Neutrophil (primary cell): ENCODE data around the gene CABLES1.

Experiments
- H3K27ac ChIP-seq: fragments of 200-600 bp; sonication (generic); 2 replicates; pipeline ENCODE4 v1.5.1; 2016; ENCODE audit warnings: mild to moderate bottlenecking, moderate library complexity
- H3K27me3 ChIP-seq: fragments of 200-600 bp; sonication (generic); 2 replicates; pipeline ENCODE4 v1.6.0; 2016; ENCODE audit warnings: mild to moderate bottlenecking
- H3K36me3 ChIP-seq: fragments of 200-600 bp; sonication (generic); 2 replicates; pipeline ENCODE4 v1.5.1; 2017
- H3K4me1 ChIP-seq, 2 experiments: fragments of 200-600 bp in 1 of 2; sonication (generic) in 1 of 2; 1 replicate in 1 of 2; 2 replicates in 1 of 2; pipeline versions ENCODE4 v1.5.1 to v1.6.1; 2013 to 2016; ENCODE audit warnings: low read depth in 1 of 2, low read length in 1 of 2, mild to moderate bottlenecking in 1 of 2, moderate library complexity in 1 of 2; ENCODE audit not compliant: control insufficient read depth in 1 of 2, insufficient read depth in 1 of 2
- H3K4me3 ChIP-seq, 2 experiments: fragments of 200-600 bp in 1 of 2; sonication (generic) in 1 of 2; 1 replicate in 1 of 2; 2 replicates in 1 of 2; pipeline ENCODE4 v1.5.1; 2013 to 2016; ENCODE audit warnings: low read depth in 1 of 2, low read length in 1 of 2, mild to moderate bottlenecking in 1 of 2, moderate library complexity in 1 of 2
- H3K9me3 ChIP-seq: fragments of 200-600 bp; sonication (generic); 2 replicates; pipeline ENCODE4 v1.5.1; 2016
- CTCF ChIP-seq: fragments of 200-600 bp; sonication (generic); IDR thresholded peaks from 2 replicates; pipeline ENCODE4 v1.5.1; 2016; ENCODE audit warnings: antibody characterized with exemption

The CABLES1 gene

GRCh38 chr18:23115683-23116096 is 19.6 kb upstream of the CABLES1 start:
- Histone ChIP-seq H3K36me3 (no peaks in the 10 kb centered on the region), H3K4me3 (no peak overlapping the region), H3K27me3 (peaks cover 17% of the 10 kb centered on the region), H3K27ac (no peak overlapping the region), H3K9me3 (no peaks in the 10 kb centered on the region), H3K4me1 (no peaks in the 10 kb centered on the region)
- TF ChIP-seq CTCF = no peak

- no peaks in the 10 kb centered on the region for H3K9me3 ChIP-seq
- no peak for TF ChIP-seq CTCF
- no peaks in the 10 kb centered on the region for H3K4me1 ChIP-seq
- H3K27me3 ChIP-seq = peaks cover 5% of the 10 kb centered on the region
- no peaks in the 10 kb centered on the region for H3K36me3 ChIP-seq
- H3K27ac ChIP-seq = no peak overlapping the region
- H3K4me3 ChIP-seq = no peak overlapping the region
These were observed 14.2 kb upstream of the CABLES1 start for GRCh38 chr18:23121133-23121532.

GRCh38 chr18:23122334-23123229 is 12.7 kb upstream of the CABLES1 start:
- H3K27ac ChIP-seq = no peak overlapping the region
- H3K4me3 ChIP-seq = no peak overlapping the region
- no peaks in the 10 kb centered on the region for H3K27me3 ChIP-seq
- H3K9me3 ChIP-seq = no peaks in the 10 kb centered on the region
- H3K4me1 ChIP-seq = no peaks in the 10 kb centered on the region
- TF ChIP-seq CTCF = no peak
- H3K36me3 ChIP-seq = no peaks in the 10 kb centered on the region

- H3K36me3 ChIP-seq = no peaks in the 10 kb centered on the region
- H3K9me3 ChIP-seq = no peaks in the 10 kb centered on the region
- no peaks in the 10 kb centered on the region for H3K27me3 ChIP-seq
- H3K4me3 ChIP-seq = no peak overlapping the region
- no peaks in the 10 kb centered on the region for H3K4me1 ChIP-seq
- TF ChIP-seq CTCF = no peak
- no peak overlapping the region for H3K27ac ChIP-seq
These were observed 8.8 kb upstream of the CABLES1 start for GRCh38 chr18:23126376-23127056.

GRCh38 chr18:23127090-23127489 is 8.2 kb upstream of the CABLES1 start:
- Histone ChIP-seq H3K27ac (no peak overlapping the region), H3K4me3 (no peak overlapping the region), H3K9me3 (no peaks in the 10 kb centered on the region), H3K27me3 (no peaks in the 10 kb centered on the region), H3K4me1 (no peaks in the 10 kb centered on the region), H3K36me3 (no peaks in the 10 kb centered on the region)
- no peak for TF ChIP-seq CTCF
